Measurements from ENCODE around the gene TM4SF5. TPM values are rescaled to one million over a fixed set of nuclear protein-coding genes. Genes with fewer than 3 reads are reported as not detected.
A peak's percentile ranks its signal among the peaks of the same experiment; 100 is the strongest.

TM4SF5 gene
- polyA plus RNA-seq, 1 donor from 2014 or later, result not detected

DNA sequence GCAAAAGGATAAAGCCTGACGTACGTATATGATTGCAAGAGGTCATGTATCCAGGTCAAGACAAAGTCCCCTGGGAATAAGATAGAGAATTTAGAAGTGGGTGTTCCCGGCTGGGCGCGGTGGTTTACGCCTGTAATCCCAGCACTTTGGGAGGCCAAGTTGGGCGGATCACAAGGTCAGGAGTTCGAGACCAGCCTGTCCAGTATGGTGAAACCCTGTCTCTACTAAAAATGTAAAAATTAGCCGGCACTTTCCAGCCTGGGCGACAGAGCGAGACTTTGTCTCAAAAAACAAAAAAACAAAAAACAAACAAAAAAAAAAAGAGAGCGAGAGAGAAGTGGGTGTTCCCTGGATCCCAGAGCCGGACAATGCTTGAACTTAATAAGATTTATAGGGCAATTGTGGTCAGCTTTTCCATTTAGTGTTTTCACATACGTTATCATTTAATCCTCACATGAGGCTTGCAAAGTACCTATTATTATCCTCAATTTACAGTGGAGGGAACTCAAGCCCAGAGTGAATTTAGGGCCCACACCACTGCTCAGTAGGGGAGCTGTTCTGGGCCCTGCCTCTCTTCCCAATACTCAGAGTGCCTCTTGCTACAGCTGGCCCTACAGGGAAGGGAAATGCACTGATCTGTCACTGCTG, 16.6 kb downstream of the TM4SF5 start:
- H3K4me2 ChIP-seq (ENCODE audit: low read length), result peak overlapping the region; percentile 78
- peak overlapping the region; percentile 88 for H3K9ac ChIP-seq (ENCODE audit: low read length)
- no peaks in the 10 kb centered on the region for H3K27me3 ChIP-seq (ENCODE audit: insufficient read depth, low read depth, low read length)
- H3K4me3 ChIP-seq (ENCODE audit: low read length), result peak overlapping the region; percentile 79
- H3K27ac ChIP-seq (ENCODE audit: low read length), result peak overlapping the region; percentile 88
- peaks cover 9% of the 10 kb centered on the region for H3F3A ChIP-seq (ENCODE audit: insufficient read depth, low read length, poor library complexity, severe bottlenecking)
- TF ChIP-seq MXI1 (conservative IDR thresholded peaks at IDR 0.05; ENCODE audit: poor library complexity, severe bottlenecking), result no peak
- no peak for TF ChIP-seq POLR2AphosphoS5 (IDR thresholded peaks at IDR 0.05)
- no peak for TF ChIP-seq RAD21 (conservative IDR thresholded peaks at IDR 0.05)
- TF ChIP-seq, protein P1, sequence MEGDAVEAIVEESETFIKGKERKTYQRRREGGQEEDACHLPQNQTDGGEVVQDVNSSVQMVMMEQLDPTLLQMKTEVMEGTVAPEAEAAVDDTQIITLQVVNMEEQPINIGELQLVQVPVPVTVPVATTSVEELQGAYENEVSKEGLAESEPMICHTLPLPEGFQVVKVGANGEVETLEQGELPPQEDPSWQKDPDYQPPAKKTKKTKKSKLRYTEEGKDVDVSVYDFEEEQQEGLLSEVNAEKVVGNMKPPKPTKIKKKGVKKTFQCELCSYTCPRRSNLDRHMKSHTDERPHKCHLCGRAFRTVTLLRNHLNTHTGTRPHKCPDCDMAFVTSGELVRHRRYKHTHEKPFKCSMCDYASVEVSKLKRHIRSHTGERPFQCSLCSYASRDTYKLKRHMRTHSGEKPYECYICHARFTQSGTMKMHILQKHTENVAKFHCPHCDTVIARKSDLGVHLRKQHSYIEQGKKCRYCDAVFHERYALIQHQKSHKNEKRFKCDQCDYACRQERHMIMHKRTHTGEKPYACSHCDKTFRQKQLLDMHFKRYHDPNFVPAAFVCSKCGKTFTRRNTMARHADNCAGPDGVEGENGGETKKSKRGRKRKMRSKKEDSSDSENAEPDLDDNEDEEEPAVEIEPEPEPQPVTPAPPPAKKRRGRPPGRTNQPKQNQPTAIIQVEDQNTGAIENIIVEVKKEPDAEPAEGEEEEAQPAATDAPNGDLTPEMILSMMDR (IDR thresholded peaks at IDR 0.05; ENCODE audit: poor library complexity, severe bottlenecking), result no peak
- no peak for TF ChIP-seq EP300 (conservative IDR thresholded peaks at IDR 0.05; ENCODE audit: poor library complexity, severe bottlenecking)
- TF ChIP-seq EZH2 (IDR thresholded peaks at IDR 0.05; ENCODE audit: borderline replicate concordance, insufficient read depth, low read length, poor library complexity, severe bottlenecking), result no peak
- no peak overlapping the region for H2AFZ ChIP-seq (ENCODE audit: low read depth, low read length)
- no peaks in the 10 kb centered on the region for H3K36me3 ChIP-seq (ENCODE audit: insufficient read depth, low read length)
- no peaks in the 10 kb centered on the region for H4K20me1 ChIP-seq (ENCODE audit: insufficient read depth)
- H3K9me2 ChIP-seq (ENCODE audit: insufficient read depth, low read length), result no peaks in the 10 kb centered on the region
- no peaks in the 10 kb centered on the region for H3K79me2 ChIP-seq (replicated peaks; ENCODE audit: insufficient read depth, low read length)
- H3K9me3 ChIP-seq (ENCODE audit: low read length), result no peaks in the 10 kb centered on the region

DNA sequence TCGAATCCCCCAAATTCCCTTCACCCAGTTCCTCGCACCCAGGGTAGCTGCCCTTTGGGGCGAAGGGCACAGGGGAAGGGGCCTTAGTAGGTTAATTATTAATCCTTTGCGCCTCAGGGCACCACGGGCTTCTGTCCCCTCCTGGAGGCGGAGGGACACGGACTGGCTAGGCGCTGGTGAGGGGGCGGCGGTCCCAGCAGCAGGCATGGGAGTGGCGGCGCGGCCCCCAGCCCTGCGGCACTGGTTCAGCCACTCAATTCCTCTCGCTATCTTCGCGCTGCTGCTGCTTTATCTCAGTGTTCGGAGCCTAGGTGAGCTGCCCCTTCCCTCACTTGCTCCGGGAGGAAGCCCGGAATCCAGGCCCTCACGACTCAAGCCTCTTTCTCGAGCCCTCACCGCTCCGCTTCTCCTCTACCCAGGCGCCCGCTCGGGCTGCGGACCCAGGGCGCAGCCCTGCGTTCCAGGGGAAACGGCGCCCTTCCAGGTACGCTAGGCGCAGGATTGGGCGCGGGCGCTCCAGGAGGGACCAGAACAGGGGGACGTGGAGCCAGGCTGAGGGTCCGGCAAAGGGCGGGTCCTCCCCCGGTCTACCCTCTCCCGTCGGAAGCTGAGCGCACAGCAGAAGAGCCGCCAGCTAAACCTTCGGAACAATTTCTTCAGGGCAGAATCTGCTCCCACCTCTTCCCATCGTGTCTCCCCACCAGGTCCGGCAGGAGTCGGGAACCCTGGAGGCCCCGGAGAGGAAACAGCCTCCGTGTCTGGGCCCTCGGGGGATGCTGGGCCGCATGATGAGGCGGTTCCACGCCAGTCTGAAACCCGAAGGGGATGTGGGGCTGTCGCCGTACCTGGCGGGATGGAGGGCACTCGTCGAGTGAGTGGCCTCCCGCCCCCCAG, 17.4 kb downstream of the TM4SF5 start, which contains the start of gene GLTPD2:
TSS of gene GLTPD2 (plus strand) at position 158 of the 894 bp plus-strand sequence. CDS start at position 206, 48 bp downstream.
- Histone ChIP-seq H3K4me3 (ENCODE audit: low read length) (peak within 1 kb of the TSS; percentile 79), H3K79me2 (replicated peaks; ENCODE audit: insufficient read depth, low read length) (no peaks in the 10 kb centered on the region), H3K9me3 (ENCODE audit: low read length) (no peaks in the 10 kb centered on the region), H3K4me2 (ENCODE audit: low read length) (peak within 1 kb of the TSS; percentile 78), H3K9ac (ENCODE audit: low read length) (peak within 1 kb of the TSS; percentile 88), H4K20me1 (ENCODE audit: insufficient read depth) (no peaks in the 10 kb centered on the region), H3F3A (ENCODE audit: insufficient read depth, low read length, poor library complexity, severe bottlenecking) (peaks cover 9% of the 10 kb centered on the region), H3K27ac (ENCODE audit: low read length) (peak within 1 kb of the TSS; percentile 88), H3K36me3 (ENCODE audit: insufficient read depth, low read length) (no peaks in the 10 kb centered on the region), H3K9me2 (ENCODE audit: insufficient read depth, low read length) (no peaks in the 10 kb centered on the region), H2AFZ (ENCODE audit: low read depth, low read length) (peak within 1 kb of the TSS; percentile 11), H3K27me3 (ENCODE audit: insufficient read depth, low read depth, low read length) (no peaks in the 10 kb centered on the region)
- peak; percentile 19 for TF ChIP-seq POLR2AphosphoS5 (IDR thresholded peaks at IDR 0.05)
- TF ChIP-seq, protein P2, sequence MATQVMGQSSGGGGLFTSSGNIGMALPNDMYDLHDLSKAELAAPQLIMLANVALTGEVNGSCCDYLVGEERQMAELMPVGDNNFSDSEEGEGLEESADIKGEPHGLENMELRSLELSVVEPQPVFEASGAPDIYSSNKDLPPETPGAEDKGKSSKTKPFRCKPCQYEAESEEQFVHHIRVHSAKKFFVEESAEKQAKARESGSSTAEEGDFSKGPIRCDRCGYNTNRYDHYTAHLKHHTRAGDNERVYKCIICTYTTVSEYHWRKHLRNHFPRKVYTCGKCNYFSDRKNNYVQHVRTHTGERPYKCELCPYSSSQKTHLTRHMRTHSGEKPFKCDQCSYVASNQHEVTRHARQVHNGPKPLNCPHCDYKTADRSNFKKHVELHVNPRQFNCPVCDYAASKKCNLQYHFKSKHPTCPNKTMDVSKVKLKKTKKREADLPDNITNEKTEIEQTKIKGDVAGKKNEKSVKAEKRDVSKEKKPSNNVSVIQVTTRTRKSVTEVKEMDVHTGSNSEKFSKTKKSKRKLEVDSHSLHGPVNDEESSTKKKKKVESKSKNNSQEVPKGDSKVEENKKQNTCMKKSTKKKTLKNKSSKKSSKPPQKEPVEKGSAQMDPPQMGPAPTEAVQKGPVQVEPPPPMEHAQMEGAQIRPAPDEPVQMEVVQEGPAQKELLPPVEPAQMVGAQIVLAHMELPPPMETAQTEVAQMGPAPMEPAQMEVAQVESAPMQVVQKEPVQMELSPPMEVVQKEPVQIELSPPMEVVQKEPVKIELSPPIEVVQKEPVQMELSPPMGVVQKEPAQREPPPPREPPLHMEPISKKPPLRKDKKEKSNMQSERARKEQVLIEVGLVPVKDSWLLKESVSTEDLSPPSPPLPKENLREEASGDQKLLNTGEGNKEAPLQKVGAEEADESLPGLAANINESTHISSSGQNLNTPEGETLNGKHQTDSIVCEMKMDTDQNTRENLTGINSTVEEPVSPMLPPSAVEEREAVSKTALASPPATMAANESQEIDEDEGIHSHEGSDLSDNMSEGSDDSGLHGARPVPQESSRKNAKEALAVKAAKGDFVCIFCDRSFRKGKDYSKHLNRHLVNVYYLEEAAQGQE (IDR thresholded peaks at IDR 0.05; ENCODE audit: borderline replicate concordance), result no peak
